NCI-H2171 treated with DMSO at 0.1 percent for 48 hours (cell line): ENCODE results near the gene ACR.

Source experiments
- DNase-seq: peaks from one replicate; lab custom pipeline; 2025; lab: John Stamatoyannopoulos, UW

Gene ACR

DNA sequence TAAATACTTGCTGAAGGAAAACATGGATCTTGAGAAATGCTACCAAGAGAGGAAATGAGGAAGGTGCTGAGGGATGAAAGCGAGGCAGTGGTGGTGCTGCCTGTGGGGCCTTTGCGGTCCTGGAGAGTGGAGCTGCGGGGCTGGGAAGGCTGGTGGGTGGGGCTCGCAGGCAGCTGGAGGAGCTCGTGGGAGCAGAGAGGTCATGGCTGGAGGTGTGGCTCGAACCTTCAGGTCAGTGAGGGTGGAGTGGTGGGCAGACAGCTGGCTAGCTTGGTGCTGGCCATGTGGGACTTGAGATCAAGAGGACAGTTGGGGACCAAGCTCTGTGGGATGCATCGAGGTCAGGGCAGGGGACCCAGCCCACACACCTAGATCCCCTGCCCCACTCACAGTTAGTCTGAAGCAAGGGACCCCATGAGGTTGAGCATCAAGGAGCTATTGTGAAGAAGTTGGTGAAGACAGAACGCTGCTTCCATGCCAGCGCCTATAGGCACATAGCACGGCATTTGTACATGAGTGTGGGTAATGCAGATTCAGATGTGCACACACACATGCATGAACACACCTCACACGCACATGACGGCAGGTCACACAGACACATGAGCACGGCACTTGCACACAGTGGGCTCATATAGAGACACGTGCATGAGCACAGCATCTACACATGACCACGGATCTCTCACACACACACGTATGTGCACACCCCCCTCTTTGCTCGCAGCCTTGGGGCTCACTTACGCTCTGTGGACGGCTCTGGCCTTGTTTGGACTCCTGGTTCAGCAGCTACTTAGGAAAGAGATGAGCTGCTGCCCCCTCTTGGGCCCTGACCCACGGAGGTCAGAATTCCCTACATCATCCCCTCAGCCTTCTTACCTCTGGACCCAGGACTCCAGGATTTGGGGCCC, 34.9 kb upstream of the ACR start:
- DNase-seq = no peak

DNA sequence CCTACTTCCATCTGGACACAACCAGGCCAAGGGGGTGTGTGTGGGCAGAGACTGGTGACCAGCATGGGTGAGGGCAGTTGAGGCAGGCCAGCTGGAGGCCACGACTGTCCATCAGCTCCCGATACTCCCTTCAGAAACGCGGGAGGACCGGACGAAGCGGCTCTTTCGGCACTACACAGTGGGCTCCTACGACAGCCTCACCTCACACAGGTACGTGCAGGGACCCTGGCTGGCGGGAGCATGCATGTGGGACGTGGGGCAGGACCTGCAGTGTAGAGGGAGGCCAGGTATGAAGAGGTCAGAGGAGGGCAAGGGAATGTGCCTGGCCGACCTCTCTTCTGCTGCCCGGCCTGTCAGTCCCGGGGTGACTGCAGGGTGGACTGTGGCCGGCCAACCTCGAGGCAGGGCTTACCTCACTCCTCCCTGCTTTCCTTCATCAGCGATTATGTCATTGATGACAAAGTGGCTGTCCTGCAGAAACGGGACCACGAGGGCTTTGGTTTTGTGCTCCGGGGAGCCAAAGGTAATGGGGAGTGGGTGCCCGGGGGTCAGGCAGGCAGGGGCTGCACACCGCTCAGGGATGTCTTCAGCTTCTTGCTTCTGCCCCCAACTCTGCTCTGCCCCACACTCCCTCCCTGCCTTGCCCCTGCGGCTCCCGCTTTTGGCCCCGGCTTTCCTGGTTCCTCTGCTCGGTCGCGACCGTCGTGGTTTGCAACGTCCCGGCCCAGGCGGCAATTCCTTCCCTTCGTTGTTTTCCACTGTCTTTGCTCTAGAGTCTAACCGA, 34.1 kb upstream of the ACR start:
- DNase-seq = no peak

DNA sequence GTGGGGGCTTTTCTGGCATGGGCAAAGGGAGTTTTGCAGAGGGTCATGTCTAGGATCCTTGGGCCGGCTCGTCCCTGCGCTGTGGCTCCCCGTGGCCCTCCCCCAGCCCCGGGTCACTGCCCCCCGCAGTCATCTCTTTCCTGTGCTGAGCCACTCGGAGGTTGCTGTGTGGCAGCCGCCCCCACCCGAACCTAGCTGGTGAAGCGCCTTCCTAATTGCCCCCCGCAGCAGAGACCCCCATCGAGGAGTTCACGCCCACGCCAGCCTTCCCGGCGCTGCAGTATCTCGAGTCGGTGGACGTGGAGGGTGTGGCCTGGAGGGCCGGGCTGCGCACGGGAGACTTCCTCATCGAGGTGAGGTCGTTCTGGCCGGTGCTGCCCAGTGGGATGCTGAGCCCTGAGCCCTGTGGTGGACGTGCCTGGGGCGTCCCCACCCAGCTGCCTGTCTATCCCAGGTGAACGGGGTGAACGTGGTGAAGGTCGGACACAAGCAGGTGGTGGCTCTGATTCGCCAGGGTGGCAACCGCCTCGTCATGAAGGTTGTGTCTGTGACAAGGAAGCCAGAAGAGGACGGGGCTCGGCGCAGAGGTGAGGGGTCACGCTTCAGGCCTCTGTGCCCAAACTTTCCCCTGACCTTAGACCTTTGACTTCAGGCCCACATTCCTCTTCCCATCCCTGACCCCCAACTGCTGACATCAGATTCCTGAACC, 33.3 kb upstream of the ACR start:
- no peak for DNase-seq

DNA sequence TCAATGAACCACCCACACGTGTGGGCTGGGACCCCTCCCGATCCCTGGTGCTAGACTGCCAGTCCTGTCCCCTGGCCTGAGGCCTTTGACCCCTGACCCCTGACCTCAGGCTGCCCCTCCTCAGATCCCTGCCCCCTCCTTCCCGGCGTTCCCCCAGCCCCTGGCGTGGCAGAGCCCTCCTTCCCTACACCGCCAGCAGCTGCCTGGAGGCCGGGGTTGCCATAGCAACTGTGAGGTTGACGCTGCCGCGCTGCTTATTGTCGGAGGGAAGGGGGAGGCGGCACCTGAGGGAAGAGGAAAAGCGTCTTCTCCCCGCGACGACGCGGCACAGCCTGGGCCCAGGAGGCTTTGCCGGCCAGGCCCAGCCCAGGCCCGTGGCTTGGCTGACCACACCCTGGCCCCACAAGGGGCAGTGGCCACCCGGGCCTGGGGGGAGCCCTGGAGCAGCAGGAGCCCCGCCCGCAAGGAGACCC, 32.7 kb upstream of the ACR start:
- DNase-seq = peak; percentile 84

DNA sequence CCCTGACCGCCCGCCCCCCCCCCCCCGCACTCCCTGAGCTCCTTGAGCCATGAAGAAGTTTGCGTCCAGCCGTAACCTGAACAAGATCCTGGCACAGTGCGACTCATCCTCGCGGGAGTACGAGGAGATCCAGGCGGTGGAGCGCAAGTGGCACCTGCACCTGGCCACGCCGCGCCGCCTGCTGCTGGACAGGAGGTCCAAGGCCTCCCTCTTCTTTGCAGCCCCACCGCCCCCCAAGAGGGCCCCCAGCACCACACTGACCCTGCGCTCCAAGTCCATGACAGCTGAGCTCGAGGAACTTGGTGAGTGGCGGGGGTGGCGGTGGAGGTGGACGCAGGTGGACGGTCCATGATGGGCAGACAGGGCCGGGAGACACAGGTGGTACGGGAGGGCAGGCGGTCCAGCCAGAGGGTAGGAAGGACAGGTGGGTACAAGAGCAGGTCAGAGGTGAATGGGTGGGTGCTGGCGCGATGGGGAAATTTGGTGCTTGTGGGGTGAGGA, 32.1 kb upstream of the ACR start:
- no peak for DNase-seq

DNA sequence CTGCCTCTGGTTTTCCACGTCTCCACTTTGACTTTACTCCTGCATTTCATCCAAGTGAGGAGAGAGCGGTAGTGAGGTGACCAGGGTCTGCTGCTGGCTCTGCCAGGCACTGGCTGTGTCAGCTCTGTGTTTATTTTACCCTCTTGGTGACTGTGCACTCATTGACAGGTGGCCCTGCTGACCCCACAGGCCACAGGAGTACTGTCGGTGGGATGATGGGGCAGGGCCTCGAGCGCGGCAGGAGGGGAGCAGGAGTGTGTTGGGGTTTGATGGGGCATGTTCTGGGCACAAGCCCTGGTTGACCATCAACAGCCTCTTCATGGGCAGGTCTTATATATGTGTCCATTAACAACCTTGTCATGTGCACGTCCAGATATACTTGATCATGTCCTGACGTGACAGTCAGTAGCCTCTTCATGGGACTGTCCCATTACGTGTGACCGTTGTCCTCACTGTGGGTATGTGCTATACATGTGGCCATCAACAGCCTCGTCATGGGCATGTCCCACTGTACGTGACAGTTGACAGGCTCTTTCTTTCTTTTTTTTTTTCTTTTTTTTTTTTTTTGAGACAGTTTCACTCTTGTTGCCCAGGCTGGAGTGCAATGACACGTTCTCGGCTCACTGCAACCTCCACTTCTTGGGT, 31.4 kb upstream of the ACR start:
- DNase-seq = no peak

DNA sequence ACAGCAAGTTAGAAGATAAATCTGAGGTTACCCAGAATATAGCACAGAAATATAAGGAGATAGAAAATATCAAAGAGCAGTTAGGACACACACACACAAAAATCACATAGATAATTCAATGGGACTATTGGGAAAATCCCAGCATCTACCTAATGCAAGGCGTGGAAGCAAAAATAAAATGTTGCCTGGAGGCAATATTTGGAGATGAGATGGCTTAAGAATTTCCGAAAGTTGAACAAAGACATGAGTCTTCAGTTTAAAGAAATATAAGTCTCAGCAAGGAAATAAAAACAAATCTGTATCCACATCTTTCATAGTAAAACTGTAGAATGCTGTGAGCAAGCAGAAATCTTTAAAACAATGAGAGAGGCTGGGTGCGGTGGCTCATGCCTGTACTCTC, 29.5 kb upstream of the ACR start:
- no peak for DNase-seq

DNA sequence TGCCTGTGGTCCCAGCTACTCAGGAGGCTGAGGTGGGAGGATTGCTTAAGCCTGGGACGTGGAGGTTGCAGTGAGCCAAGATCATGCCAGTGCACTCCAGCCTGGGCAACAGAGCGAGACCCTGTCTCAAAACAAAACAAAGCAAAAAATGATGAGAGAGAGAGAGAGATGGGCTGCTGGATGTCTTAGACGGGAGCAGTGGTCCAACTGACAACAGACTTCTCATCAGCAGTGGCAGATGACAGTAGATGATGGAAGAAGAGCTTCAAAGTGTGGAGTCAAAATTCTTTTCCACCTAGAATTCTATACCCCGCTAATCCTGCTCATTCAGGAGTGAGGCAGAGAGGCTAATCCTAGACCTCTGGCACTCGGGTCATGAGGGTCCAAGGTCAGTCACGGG, 29.0 kb upstream of the ACR start:
- DNase-seq = no peak

DNA sequence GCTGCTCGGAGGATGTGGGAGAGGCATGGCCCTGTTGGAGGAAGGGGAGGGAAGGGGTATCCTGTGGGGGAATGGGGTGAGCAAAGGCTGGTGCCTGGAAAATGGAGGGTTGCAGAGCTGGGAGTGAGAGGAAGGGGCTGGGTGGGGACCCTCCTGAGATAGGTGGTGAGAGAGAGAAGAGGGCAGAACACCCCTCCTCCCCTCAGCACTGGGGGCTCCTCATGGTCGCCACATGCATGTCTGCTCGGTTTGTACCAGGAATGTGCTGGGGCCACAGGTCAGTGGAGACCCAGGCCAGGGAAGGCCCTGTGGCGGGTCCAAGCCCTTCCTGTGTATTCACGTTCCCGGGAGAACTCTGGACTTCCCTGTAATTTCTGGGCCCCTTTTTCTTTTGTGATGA, 27.8 kb upstream of the ACR start:
- no peak for DNase-seq

DNA sequence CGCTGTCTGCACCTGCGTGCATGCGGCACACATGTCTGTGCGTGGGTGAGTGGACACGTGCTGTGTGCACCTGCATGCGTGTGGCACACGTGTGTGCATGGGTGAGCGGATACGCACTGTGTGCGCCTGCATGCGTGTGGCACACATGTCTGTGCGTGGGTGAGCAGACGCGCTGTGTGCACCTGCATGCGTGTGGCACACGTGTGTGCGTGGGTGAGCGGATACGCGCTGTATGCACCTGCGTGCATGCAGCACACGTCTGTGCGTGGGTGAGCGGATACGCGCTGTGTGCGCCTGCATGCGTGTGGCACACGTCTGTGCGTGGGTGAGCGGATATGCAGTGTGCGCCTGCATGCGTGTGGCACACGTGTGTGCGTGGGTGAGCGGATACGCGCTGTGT, 27.1 kb upstream of the ACR start:
- no peak for DNase-seq

DNA sequence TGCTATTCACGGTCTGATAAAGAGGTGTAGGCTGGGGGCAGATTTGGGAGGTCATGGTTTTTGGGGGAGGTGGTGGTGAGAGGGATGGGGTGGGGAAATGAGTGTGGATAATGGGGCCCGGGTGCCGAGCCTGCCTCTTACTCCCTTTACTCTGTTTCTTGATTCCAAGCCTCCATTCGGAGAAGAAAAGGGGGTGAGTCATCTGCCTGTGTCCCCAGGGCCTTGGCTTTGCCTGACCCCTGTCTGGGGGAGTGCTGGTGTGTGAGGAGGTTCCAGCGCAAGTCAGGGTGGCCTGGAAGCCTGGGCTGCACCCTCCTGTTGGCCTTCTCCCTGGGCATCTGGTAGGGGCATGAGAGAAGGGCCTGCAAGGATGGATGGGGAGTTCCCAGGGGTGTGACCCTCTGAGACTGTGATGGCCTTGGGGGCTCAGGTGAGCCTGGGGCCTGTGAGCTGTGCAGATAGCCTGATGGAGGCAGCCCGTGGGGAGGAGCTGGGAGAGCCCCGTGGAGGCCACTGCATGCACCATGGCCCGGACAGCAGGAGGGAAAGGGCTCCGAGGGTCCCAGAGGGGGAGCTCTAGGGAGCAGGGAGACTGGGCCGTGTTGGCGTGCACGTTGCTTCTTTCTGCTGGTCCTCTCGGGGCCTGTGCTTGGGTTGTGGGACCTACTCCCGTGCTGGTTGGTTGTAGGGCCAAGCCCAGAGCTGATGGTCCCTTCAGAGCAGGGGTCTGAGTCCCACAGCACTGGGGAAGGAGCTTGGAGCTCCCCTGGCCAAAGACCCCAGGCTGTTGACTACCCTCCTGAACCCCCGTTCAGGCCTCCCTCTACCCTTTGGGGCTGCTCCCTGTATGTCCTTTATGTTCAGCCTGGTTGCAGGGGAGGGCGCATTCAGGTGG, 26.3 kb upstream of the ACR start:
- DNase-seq = no peak

DNA sequence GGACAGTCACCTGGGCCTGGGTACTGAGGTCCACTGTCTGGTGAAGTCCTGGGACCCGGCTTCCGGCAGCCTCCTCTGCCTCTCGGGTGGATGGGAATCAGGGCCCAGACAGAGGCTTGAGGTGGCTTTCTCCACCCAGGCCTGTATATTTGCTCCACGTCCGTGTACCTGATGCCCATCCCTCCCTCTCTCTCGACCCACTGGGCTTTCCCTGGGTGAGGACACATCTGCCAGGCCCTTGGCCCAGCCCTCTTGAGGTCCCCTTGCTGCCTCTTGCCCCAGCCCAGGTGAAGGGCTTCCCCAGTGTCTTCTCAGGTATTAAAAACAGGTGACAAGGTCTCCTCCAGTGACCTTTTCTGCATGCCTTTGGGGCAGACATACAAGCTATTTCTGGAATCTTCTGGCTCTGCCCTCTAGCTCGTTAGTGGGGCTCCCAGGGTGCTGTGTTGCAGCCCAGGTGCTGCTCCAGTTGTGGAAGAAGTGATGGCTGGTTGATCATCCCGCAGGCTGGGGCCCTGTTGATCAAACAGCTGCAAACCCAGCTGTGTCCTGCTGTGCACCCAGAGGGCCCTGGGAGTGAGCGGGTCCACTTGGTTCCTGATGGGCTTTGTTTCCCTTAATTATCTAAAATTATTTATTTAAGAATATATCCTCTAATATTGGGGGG, 25.5 kb upstream of the ACR start:
- DNase-seq = no peak

DNA sequence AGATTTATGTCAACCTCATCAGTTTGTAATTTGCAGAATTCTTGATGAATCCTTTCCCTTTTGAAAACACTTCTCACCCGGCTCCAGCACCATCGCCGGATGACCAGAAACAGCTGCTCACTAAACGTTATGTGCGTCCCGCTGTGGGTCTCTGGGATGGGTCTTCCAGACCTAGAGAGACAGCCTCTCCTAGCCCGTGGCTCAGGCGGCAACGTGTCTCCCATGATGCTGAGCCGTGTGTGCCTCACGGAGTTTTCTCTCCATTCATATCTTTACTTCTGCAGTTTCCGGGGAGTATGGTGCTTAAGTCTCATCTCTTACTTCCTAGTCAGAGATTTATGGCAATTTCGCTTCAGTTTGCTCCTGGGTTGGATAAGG, 25.0 kb upstream of the ACR start:
- no peak for DNase-seq

DNA sequence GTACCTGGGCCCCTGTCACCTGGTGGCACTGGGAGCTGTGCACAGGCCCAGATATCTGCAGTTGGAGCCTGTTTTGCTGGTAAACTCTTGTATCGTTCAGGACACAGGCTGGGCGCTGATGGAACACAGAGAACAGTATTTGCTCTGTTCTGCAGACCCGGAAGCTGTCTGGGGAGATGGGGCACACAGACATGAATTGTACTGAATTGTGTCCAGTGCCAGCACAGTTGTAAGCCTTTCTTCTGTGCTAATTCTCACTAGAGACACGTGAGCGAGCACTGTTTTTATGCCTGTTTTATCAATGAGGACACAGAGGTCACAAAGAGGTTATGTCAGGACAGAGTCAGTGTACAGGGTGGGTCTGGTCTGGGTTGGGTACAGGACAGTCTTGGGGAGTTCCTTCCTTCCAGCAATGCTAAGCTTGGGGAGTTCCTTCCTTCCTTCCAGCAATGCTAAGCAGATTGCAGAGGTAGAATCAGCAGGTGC, 24.4 kb upstream of the ACR start:
- no peak for DNase-seq

DNA sequence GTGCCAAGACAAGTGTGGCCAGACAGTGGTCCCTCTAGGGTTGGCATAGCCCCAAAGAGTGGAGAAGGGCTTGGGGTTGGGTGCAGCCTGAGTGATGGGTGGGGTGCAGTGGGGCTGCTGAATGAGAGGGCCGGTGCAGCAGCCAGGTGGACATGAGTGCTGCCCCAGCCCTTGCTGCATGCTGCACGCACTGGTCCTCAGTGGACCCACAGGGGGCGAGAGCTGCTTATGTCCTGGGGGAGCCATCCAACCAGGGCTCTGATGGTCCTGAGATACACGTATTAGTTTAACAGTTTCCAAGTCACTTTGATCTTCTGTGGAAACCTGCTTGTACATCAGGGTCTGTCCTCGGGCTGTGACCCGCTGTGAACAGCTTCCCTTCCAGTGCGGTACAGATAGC, 23.9 kb upstream of the ACR start:
- DNase-seq = no peak

DNA sequence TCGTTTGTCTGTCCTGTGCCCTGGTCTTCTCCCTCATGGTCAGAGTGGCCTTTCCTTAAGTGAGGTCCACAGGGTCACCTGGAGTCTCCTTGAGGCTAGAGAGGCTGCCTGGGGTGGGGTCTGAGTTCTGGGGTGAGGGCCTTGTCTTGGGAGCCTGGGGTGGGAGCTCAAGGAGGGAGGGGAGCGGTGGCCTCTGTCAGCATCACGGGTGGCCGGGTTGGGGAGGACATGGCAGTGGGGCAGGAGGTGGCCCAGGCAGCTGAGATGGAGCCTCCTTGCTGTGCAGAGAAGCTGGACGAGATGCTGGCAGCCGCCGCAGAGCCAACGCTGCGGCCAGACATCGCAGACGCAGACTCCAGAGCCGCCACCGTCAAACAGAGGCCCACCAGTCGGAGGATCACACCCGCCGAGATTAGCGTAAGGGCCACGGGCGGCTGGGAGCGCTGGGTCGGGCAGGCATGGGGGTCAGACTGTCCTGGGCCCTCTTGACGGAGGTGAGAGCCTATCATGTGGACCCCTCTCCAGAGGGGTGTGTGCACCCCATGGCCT, 23.3 kb upstream of the ACR start:
- DNase-seq = no peak

DNA sequence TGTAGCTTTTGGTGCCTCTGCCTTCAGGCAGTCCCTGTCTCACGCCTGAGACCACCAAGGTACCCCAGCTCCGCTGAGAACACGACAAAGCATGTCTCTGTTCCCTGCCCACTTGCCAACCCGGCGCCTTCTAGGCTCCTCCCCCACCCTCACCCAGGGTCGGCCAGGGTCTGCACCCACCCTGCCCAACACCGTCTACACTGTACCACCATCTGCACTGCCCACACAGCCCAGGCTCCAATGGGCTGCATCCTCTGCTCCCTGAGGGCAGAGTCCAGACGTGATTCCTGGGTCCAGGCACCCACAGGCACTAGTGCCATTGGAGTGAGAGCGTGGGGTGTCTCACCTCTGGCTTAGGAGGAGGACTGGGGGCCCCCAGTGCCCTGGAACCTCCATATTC, 22.8 kb upstream of the ACR start:
- DNase-seq = no peak

DNA sequence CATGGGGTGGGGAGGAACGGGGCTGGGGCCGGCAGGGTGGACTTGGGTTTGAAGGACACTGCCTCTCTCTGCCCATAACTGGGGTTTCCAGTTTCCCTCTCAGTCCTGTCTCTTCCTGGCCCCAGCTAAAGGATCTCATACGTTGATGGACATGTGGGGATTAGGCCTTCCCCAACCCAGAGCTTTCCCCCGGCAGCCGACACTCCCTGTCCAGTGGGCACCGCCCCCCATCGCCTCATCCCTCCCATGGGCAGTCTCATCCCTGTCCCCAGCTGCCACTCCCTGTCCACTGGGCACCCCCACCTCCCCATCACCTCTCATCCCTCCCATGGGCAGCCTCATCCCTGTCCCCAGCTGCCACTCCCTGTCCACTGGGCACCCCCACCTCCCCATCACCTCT, 22.2 kb upstream of the ACR start:
- DNase-seq = no peak

DNA sequence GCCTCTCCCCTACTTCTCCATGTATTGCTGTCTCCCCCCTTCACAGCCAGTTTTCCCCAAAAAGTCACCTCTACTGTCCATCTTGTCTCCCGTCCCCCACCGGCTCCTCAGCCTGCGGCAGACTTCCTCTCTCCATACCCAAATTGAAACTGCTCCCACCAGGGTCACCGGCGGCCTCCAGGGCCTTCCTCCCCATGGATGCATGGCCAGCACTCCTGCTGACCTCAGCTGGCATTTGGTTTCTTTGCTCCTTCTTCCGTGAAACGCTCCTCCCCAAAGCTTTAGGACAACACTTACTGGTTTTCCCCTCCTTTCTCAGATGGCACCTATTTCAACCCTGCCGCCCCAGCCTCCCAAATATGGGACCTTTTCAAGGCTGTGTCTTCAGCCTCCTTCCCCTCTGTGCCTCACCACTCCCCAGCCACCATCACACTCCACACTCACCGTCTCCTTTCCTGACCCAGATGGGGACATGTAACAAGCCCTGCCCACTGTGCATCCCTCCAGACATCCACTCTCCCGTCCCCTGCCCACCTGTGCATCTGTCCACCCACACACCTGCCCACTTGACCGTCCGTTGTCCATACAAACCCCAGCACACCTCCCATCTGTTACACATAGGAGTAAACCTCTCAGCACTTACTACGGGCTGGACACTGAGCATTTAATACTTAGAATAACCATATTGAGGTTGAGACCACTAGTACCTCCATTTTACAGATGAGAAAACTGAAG, 21.5 kb upstream of the ACR start:
- no peak for DNase-seq
